ENCODE data around the gene CD48. TPM values are rescaled to one million over a fixed set of nuclear protein-coding genes. Genes with fewer than 3 reads are reported as not detected.
"Not testable (repeated sequence)": the region's sequence is repeated elsewhere in the genome, so short reads cannot be mapped to it uniquely, and the experiment has no call there.

CD48 gene
- total RNA-seq, 1 donor from 2014 or later: 0.56 TPM

DNA sequence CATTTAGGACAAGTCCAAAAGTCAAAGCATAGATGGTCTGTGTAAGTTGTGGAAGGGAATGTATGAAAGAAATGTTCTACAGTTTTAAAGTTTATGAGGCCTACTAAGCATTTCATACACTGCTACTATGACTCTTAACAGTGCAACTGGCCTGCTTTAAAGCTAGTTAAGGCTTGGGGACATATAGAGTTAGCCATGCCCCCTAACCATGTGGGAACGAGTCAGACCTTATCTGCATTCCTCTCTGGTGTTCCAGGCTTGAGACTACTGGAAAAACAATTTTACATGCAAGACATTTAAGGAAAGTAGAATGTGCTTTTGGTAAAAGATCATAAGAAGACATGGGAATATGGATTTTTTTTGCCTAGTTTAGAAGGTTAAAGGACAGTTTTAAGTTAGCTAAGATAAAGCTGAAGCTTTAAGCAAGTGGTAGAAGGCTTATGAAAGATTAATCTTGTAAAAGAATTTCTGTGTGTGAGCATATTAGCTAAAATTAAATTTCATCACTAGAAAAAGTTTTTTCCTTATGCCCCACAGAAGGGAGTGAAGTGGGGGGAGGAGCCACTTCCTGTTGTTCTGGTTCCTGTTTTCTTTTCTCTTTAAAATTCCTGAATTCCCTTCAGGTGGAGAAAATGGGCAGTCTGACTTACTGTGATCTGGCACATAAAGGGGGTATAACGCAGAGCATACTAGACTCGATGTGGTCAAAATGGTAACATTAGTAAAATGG lies 8.9 kb upstream of the CD48 start:
- Mint-ChIP-seq H3K27me3 (ENCODE audit: low read depth) (no peaks in the 10 kb centered on the region), H3K27ac (no peak overlapping the region), H3K4me1 (peaks cover 2% of the 10 kb centered on the region), H3K9me3 (peaks cover 11% of the 10 kb centered on the region), H3K4me3 (no peak overlapping the region), H3K36me3 (no peaks in the 10 kb centered on the region)
- DNase-seq (ENCODE audit: low spot score in 2 of 2, unreplicated experiment in 2 of 2): no peak
- TF ChIP-seq, protein P1, sequence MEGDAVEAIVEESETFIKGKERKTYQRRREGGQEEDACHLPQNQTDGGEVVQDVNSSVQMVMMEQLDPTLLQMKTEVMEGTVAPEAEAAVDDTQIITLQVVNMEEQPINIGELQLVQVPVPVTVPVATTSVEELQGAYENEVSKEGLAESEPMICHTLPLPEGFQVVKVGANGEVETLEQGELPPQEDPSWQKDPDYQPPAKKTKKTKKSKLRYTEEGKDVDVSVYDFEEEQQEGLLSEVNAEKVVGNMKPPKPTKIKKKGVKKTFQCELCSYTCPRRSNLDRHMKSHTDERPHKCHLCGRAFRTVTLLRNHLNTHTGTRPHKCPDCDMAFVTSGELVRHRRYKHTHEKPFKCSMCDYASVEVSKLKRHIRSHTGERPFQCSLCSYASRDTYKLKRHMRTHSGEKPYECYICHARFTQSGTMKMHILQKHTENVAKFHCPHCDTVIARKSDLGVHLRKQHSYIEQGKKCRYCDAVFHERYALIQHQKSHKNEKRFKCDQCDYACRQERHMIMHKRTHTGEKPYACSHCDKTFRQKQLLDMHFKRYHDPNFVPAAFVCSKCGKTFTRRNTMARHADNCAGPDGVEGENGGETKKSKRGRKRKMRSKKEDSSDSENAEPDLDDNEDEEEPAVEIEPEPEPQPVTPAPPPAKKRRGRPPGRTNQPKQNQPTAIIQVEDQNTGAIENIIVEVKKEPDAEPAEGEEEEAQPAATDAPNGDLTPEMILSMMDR (IDR thresholded peaks at IDR 0.05; ENCODE audit: unreplicated experiment): no peak

DNA sequence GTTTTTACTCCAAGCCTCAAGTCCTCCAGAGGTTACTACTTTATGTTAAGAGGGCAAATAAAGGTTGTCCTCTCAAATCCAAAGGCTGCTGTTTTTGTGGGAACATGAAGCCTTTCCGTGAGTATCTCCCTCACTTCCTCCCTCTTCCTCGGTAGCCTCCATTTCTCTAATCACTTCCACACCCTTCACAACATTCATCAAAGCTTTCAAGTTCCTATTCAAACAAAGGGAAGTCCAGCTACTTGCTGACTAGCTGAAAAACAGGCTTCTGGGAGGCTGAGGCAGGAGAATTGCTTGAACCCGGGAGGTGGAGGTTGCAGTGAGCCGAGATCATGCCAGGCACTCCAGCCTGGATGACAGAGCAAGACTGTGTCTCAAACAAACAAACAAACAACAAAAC lies 6.6 kb upstream of the CD48 start:
- Mint-ChIP-seq H3K4me1 (peaks cover 2% of the 10 kb centered on the region), H3K27me3 (ENCODE audit: low read depth) (no peaks in the 10 kb centered on the region), H3K4me3 (no peak overlapping the region), H3K9me3 (peaks cover 11% of the 10 kb centered on the region), H3K36me3 (no peaks in the 10 kb centered on the region), H3K27ac (no peak overlapping the region)
- TF ChIP-seq, protein P1 (IDR thresholded peaks at IDR 0.05; ENCODE audit: unreplicated experiment): no peak
- no peak for DNase-seq (ENCODE audit: low spot score in 2 of 2, unreplicated experiment in 2 of 2)

DNA sequence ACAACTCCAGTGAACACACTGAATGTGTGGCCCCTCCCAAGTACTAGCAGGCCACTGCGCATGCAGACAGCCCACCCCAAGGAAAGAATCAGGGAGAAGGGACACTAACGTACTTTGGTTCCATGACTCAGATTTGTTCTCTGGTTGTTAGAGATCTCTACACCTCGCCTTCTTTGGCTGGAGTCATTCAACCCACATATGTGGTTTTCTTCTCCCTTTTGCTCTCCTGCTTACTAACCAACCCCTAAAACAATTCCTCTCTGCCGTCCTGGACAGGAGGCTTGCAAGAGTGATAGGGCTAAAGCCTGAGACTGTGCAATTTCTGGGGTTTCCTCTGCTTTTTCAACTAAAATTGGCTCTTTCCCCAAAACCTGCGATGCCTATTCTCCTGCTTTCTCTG lies 5.7 kb upstream of the CD48 start:
- H3K4me3 Mint-ChIP-seq: no peak overlapping the region
- peaks cover 10% of the 10 kb centered on the region for H3K9me3 Mint-ChIP-seq
- no peak overlapping the region for H3K27ac Mint-ChIP-seq
- no peak for DNase-seq (ENCODE audit: low spot score in 2 of 2, unreplicated experiment in 2 of 2)
- H3K4me1 Mint-ChIP-seq: peaks cover 2% of the 10 kb centered on the region
- TF ChIP-seq, protein P1 (IDR thresholded peaks at IDR 0.05; ENCODE audit: unreplicated experiment): no peak
- H3K27me3 Mint-ChIP-seq (ENCODE audit: low read depth): no peaks in the 10 kb centered on the region
- no peaks in the 10 kb centered on the region for H3K36me3 Mint-ChIP-seq

DNA sequence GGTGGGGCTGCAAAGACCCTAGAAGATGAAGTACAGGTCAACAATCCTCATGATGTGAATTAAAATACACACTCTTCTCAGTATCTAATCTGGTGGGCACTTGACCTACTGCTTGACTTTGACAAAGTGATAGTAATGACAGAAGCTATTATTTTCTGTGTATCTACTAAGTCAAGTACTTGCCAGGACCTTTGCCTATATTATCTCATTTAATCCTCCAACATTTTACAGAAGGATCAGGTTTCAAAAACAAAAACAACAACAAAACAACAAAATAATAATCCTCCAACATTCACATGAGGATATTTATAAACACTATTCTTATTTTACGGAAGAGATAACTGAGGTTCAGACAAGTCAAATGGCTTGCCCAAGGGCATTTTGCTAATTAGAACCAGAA lies 4.4 kb upstream of the CD48 start:
- H3K36me3 Mint-ChIP-seq: no peaks in the 10 kb centered on the region
- peaks cover 9% of the 10 kb centered on the region for H3K4me1 Mint-ChIP-seq
- no peak overlapping the region for H3K4me3 Mint-ChIP-seq
- H3K27me3 Mint-ChIP-seq (ENCODE audit: low read depth): no peaks in the 10 kb centered on the region
- DNase-seq (ENCODE audit: low spot score in 2 of 2, unreplicated experiment in 2 of 2): no peak
- TF ChIP-seq, protein P1 (IDR thresholded peaks at IDR 0.05; ENCODE audit: unreplicated experiment): no peak
- no peak overlapping the region for H3K27ac Mint-ChIP-seq
- peaks cover 6% of the 10 kb centered on the region for H3K9me3 Mint-ChIP-seq

DNA sequence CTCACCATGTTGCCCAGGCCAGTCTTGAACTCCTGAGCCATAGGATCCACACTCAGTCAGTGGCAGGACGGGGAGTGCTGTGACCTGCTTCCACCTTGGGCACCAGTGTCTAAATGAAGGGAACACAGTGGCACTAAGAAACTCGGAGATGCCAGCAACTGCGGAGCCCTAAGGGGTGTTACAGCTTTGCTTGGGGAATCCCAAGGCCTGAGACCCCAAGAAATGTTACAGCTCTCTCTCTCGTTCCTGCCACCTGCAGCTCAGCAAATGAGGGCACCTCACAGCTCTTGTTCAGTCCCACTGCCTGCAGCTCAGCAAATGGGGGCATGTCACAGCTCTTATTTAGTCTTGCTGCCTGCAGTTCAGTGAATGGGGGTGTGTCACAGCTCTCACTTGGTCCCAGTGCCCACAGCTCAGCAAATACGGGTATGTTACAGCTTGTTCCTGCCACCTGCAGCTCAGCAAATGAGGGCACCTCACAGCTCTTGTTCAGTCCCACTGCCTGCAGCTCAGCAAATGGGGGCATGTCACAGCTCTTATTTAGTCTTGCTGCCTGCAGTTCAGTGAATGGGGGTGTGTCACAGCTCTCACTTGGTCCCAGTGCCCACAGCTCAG lies 2.5 kb upstream of the CD48 start:
- H3K9me3 Mint-ChIP-seq; H3K36me3 Mint-ChIP-seq; H3K27me3 Mint-ChIP-seq (ENCODE audit: low read depth); H3K4me1 Mint-ChIP-seq; H3K27ac Mint-ChIP-seq; H3K4me3 Mint-ChIP-seq; DNase-seq (ENCODE audit: low spot score in 2 of 2, unreplicated experiment in 2 of 2): not testable (repeated sequence)

DNA sequence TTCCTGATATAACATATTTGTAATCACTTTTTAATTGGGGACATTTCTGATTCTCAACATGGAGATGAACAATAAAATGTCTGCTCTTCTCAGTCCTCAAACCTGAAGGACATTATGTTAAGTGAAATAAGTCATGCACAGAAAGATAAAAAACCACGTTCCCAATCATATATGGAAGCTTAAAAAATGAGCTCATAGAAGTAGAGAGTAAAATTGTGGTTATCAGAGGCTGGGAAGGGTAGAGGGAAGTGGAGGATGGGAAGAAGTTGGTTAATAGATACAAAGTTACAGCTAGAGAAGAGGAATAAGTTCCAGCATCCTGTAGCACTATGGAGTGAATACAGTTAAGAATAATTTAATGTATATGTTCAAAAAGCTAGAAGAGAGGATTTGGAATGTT lies 1.5 kb upstream of the CD48 start:
- TF ChIP-seq, protein P1 (IDR thresholded peaks at IDR 0.05; ENCODE audit: unreplicated experiment): no peak
- Mint-ChIP-seq H3K36me3 (no peaks in the 10 kb centered on the region), H3K27me3 (ENCODE audit: low read depth) (no peaks in the 10 kb centered on the region), H3K4me1 (peaks cover 7% of the 10 kb centered on the region), H3K4me3 (no peak overlapping the region), H3K9me3 (no peaks in the 10 kb centered on the region), H3K27ac (no peak overlapping the region)
- DNase-seq (ENCODE audit: low spot score in 2 of 2, unreplicated experiment in 2 of 2): no peak

DNA sequence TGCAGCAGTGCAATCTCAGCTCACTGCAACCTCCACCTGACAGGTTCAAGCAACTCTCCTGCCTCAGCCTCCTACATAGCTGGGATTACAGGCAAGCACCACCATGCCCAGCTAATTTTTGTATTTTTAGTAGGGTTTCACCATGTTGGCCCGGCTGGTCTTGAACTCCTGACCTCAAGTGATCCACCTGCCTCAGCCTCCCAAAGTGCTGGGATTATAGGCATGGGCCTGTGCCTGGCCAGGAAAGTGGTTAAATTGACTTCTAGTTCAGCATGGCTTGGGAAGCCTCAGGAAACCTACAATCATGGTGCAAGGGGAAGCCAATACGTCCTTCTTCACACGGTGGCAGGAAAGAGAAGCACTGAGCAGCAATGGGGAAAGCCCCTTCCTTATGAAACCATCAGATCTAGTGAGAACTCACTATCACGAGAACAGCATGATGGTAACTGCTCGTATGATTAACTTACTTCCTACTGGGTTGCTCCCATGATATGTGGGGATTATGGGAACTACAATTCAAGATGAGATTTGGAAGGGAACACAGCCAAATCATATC lies 981 bp upstream of the CD48 start:
- H3K27me3 Mint-ChIP-seq (ENCODE audit: low read depth); DNase-seq (ENCODE audit: low spot score in 2 of 2, unreplicated experiment in 2 of 2); H3K4me1 Mint-ChIP-seq; H3K27ac Mint-ChIP-seq; H3K9me3 Mint-ChIP-seq; H3K36me3 Mint-ChIP-seq; H3K4me3 Mint-ChIP-seq: not testable (repeated sequence)
